Measurements from ENCODE around the gene SLC22A4.
A peak's percentile ranks its signal among the peaks of the same experiment; 100 is the strongest.

The SLC22A4 gene

GRCh38 chr5:132289097-132289496, 5.1 kb upstream of the SLC22A4 start:
- ChIA-PET POLR2A (no interaction called here), CTCF (interaction anchor here (0.8 kb wide), 1 partner anchor 51 kb away, joined by 3 read pairs; no protein-coding TSS in a partner anchor)
- H3K36me3 ChIP-seq (ENCODE audit: control insufficient read depth in 4 of 4, insufficient read depth in 4 of 4, low read length in 3 of 4), result no peaks in the 10 kb centered on the region
- H3K27ac ChIP-seq (ENCODE audit: insufficient read depth in 1 of 2, low read depth in 1 of 2, low read length in 2 of 2, poor library complexity in 1 of 2, severe bottlenecking in 2 of 2), result no peak overlapping the region
- peaks cover 0 to 2% (median 0%) of the 10 kb centered on the region in 5 experiments for H3K27me3 ChIP-seq (replicated peaks in 2 of 5; ENCODE audit: control insufficient read depth in 4 of 5, insufficient read depth in 5 of 5, low read length in 4 of 5)
- no peaks in the 10 kb centered on the region for H3K9me3 ChIP-seq (ENCODE audit: control extremely low read depth in 1 of 5, control insufficient read depth in 4 of 5, insufficient read depth in 2 of 5, low read depth in 1 of 5, low read length in 4 of 5)
- peaks cover 8 to 17% (median 15%) of the 10 kb centered on the region in 4 experiments for H3K4me1 ChIP-seq (ENCODE audit: control extremely low read depth in 1 of 4, control insufficient read depth in 4 of 4, insufficient read depth in 4 of 4, low read length in 3 of 4)
- 100% methylated on average over 2 of the region's 3 CpGs for WGBS (ENCODE audit: insufficient coverage)
- no peak for DNase-seq
- no peak overlapping the region for H3K4me3 ChIP-seq (ENCODE audit: control insufficient read depth in 1 of 7, extremely low read depth in 1 of 7, insufficient read depth in 4 of 7, low read depth in 2 of 7, low read length in 6 of 7)

- Histone ChIP-seq H3K36me3 (ENCODE audit: control insufficient read depth in 4 of 4, insufficient read depth in 4 of 4, low read length in 3 of 4) (no peaks in the 10 kb centered on the region), H3K4me3 (ENCODE audit: control insufficient read depth in 1 of 7, extremely low read depth in 1 of 7, insufficient read depth in 4 of 7, low read depth in 2 of 7, low read length in 6 of 7) (no peak overlapping the region), H3K27me3 (replicated peaks in 2 of 5; ENCODE audit: control insufficient read depth in 4 of 5, insufficient read depth in 5 of 5, low read length in 4 of 5) (peaks cover 0 to 2% (median 0%) of the 10 kb centered on the region in 5 experiments), H3K27ac (ENCODE audit: insufficient read depth in 1 of 2, low read depth in 1 of 2, low read length in 2 of 2, poor library complexity in 1 of 2, severe bottlenecking in 2 of 2) (no peak overlapping the region), H3K9me3 (ENCODE audit: control extremely low read depth in 1 of 5, control insufficient read depth in 4 of 5, insufficient read depth in 2 of 5, low read depth in 1 of 5, low read length in 4 of 5) (no peaks in the 10 kb centered on the region), H3K4me1 (ENCODE audit: control extremely low read depth in 1 of 4, control insufficient read depth in 4 of 4, insufficient read depth in 4 of 4, low read length in 3 of 4) (peaks cover 14 to 36% (median 33%) of the 10 kb centered on the region in 4 experiments)
- no peak for DNase-seq
- POLR2A ChIA-PET, result interaction anchor here (1.1 kb wide), 1 partner anchor 88 kb away, joined by 3 read pairs; no protein-coding TSS in a partner anchor
- CTCF ChIA-PET, result interaction anchor here (3.4 to 6.6 kb wide), 2 partner anchors 10 to 17 kb away, joined by 26 to 41 read pairs; no protein-coding TSS in a partner anchor
- 100% methylated on average over 1 of the region's 2 CpGs for WGBS (ENCODE audit: insufficient coverage)
Observed at GRCh38 chr5:132291026-132291425, 3.2 kb upstream of the SLC22A4 start.

DNA sequence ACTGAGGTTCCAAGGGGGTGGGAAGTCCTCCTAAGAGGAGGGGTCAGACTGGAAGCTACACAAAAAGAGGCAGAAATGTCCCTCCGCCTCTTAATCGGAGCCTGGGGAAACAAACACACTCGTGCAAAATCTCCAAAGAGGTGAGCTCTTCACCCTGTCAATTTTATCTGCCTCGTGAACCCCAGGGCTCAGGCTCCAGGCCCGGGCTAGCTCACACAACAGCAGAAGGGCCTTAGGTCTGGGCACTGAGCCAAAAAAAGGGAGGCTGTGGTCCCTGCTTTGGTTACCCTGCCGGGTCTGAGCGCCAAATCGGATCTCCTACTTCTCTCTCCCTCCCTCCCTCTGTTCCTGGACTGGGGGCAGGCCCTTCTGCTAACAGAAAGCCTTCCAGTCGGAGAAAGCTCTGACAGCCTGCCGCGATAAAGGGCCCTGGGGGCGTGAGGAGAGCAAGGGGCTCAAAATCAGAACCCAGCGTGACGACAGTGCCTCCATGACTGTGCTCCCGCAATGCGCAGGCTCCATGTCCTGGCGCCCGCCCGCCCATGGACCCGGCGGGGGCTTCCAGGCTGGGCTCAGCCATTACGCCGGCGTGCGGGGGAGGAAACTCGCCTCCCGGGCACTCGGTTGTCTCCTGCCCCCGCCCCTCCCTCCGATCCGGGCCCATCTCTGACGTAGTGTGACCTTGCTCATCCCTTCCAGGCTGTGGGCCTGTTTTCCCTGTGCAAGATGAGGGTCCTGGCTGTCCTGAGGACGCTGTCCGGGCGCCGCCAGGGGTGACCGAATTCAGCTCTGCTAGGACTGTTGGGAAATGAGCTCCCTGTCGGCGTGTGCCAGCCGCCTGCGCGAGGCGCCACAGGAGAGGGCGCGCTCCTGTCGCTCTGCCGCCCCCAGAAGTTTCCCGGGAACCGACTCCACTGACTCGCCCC, 865 bp upstream of the SLC22A4 start:
- H3K36me3 ChIP-seq (ENCODE audit: control insufficient read depth in 4 of 4, insufficient read depth in 4 of 4, low read length in 3 of 4), result no peaks in the 10 kb centered on the region
- peak; percentile 84 to 93 (median 93) for DNase-seq
- H3K4me1 ChIP-seq (ENCODE audit: control extremely low read depth in 1 of 4, control insufficient read depth in 4 of 4, insufficient read depth in 4 of 4, low read length in 3 of 4), result peaks cover 14 to 43% (median 36%) of the 10 kb centered on the region in 4 experiments
- no peaks in the 10 kb centered on the region for H3K9me3 ChIP-seq (ENCODE audit: control extremely low read depth in 1 of 5, control insufficient read depth in 4 of 5, insufficient read depth in 2 of 5, low read depth in 1 of 5, low read length in 4 of 5)
- peaks cover 0 to 2% (median 0%) of the 10 kb centered on the region in 5 experiments for H3K27me3 ChIP-seq (replicated peaks in 2 of 5; ENCODE audit: control insufficient read depth in 4 of 5, insufficient read depth in 5 of 5, low read length in 4 of 5)
- POLR2A ChIA-PET, result interaction anchor here (0.6 to 2.0 kb wide), 6 partner anchors 12 to 91 kb away, joined by 3 to 14 read pairs (median 3); partner anchors contain the start of gene SLC22A5
- peak overlapping the region; percentile 53 to 78 for H3K27ac ChIP-seq (ENCODE audit: insufficient read depth in 1 of 2, low read depth in 1 of 2, low read length in 2 of 2, poor library complexity in 1 of 2, severe bottlenecking in 2 of 2)
- CTCF ChIA-PET, result interaction anchor here (0.6 to 6.6 kb wide), 18 partner anchors 10 to 112 kb away, joined by 3 to 41 read pairs (median 5); partner anchors contain the start of gene SLC22A5
- peak overlapping the region; percentile 24 to 88 (median 68) for H3K4me3 ChIP-seq (ENCODE audit: control insufficient read depth in 1 of 7, extremely low read depth in 1 of 7, insufficient read depth in 4 of 7, low read depth in 2 of 7, low read length in 6 of 7)
- 3% methylated on average over 42 of the region's 50 CpGs for WGBS (ENCODE audit: insufficient coverage)

DNA sequence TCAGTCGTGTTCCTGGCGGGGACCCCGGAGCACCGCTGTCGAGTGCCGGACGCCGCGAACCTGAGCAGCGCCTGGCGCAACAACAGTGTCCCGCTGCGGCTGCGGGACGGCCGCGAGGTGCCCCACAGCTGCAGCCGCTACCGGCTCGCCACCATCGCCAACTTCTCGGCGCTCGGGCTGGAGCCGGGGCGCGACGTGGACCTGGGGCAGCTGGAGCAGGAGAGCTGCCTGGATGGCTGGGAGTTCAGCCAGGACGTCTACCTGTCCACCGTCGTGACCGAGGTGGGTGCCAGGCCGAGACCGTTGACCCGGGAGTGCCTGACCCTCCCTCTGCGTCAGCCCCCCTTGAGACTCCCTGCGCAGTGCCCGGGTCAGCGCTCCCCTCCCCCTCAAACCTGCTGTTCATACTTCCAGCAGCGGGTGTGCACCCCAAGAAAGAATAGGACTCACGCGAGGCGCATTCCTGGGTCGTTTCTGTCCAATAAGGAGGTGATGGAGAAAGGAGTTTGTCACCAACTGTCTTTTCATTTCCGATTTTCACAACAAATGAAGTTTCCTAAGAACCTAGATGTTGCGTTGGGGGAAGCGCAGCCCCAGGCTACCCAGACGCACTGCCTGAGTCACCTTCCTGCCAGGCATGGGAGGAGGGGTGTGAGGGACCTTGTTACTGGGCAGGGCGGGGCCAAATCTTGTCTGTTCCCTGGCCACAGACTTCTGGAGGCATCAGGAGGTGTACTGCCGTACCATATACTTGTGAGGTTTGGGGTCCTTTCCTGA, 722 bp downstream of the SLC22A4 start:
- Histone ChIP-seq H3K9me3 (ENCODE audit: control extremely low read depth in 1 of 5, control insufficient read depth in 4 of 5, insufficient read depth in 2 of 5, low read depth in 1 of 5, low read length in 4 of 5) (no peaks in the 10 kb centered on the region), H3K27ac (ENCODE audit: insufficient read depth in 1 of 2, low read depth in 1 of 2, low read length in 2 of 2, poor library complexity in 1 of 2, severe bottlenecking in 2 of 2) (peak overlapping the region in 1 of 2 experiments; percentile 78), H3K27me3 (replicated peaks in 2 of 5; ENCODE audit: control insufficient read depth in 4 of 5, insufficient read depth in 5 of 5, low read length in 4 of 5) (peaks cover 0 to 2% (median 0%) of the 10 kb centered on the region in 5 experiments), H3K4me1 (ENCODE audit: control extremely low read depth in 1 of 4, control insufficient read depth in 4 of 4, insufficient read depth in 4 of 4, low read length in 3 of 4) (peaks cover 14 to 46% (median 36%) of the 10 kb centered on the region in 4 experiments), H3K4me3 (ENCODE audit: control insufficient read depth in 1 of 7, extremely low read depth in 1 of 7, insufficient read depth in 4 of 7, low read depth in 2 of 7, low read length in 6 of 7) (peak overlapping the region; percentile 52 to 88 (median 68)), H3K36me3 (ENCODE audit: control insufficient read depth in 4 of 4, insufficient read depth in 4 of 4, low read length in 3 of 4) (no peaks in the 10 kb centered on the region)
- POLR2A ChIA-PET, result interaction anchor here (1.3 kb wide), 1 partner anchor 57 kb away, joined by 3 read pairs; no protein-coding TSS in a partner anchor
- CTCF ChIA-PET, result interaction anchor here (1.1 to 6.6 kb wide), 8 partner anchors 8 to 92 kb away, joined by 3 to 41 read pairs (median 6); no protein-coding TSS in a partner anchor
- 0% methylated on average over 27 of the region's 50 CpGs for WGBS (ENCODE audit: insufficient coverage)
- DNase-seq, result peak; percentile 87 to 96 (median 95)

DNA sequence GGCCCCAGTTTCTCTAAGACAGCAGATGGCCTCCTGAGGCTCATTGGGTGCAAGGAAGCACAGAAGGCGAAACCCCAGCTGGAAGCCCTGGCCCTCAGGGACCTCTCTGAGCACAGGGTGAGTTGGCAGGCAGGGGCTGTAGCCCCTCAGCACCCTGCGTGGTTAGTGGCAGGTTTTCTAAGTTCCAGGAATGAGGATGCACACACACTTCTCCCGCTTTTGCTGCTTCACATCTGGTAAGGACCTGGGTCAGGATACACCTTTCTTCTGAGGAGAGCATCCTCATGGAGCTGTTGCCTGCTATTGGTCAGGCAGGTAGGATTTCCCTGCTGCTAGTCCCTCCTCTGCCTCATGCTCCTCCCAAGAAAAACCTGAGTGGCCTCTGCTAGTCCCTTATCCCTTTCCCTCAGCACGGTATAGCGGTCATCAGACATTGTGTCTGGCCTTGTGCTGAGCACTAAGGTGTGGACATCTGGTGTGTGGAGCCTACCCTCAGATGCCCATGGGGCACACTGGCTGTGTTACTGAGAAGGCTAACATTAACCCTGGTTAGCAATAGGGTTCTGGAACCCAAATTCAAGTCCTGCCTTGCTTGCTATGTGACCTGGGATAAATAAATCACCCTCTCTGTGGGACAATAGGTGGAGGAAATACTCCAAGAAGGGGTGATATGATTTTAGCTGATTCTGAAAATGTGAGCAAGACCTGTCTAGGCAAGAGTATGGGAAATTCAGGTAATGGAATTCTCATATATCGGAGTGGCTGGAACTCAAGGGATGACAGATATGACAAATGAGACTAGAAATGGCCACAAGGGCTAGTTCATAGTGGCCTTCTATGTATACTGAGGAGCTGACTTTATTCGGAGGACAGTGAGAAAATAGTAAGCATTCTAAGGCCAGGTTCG, 1.6 kb downstream of the SLC22A4 start:
- Histone ChIP-seq H3K9me3 (ENCODE audit: control extremely low read depth in 1 of 5, control insufficient read depth in 4 of 5, insufficient read depth in 2 of 5, low read depth in 1 of 5, low read length in 4 of 5) (no peaks in the 10 kb centered on the region), H3K4me3 (ENCODE audit: control insufficient read depth in 1 of 7, extremely low read depth in 1 of 7, insufficient read depth in 4 of 7, low read depth in 2 of 7, low read length in 6 of 7) (peak overlapping the region in 6 of 7 experiments; percentile 67 to 88 (median 72)), H3K36me3 (ENCODE audit: control insufficient read depth in 4 of 4, insufficient read depth in 4 of 4, low read length in 3 of 4) (no peaks in the 10 kb centered on the region), H3K4me1 (ENCODE audit: control extremely low read depth in 1 of 4, control insufficient read depth in 4 of 4, insufficient read depth in 4 of 4, low read length in 3 of 4) (peaks cover 14 to 47% (median 36%) of the 10 kb centered on the region in 4 experiments), H3K27me3 (replicated peaks in 2 of 5; ENCODE audit: control insufficient read depth in 4 of 5, insufficient read depth in 5 of 5, low read length in 4 of 5) (peaks cover 0 to 2% (median 0%) of the 10 kb centered on the region in 5 experiments), H3K27ac (ENCODE audit: insufficient read depth in 1 of 2, low read depth in 1 of 2, low read length in 2 of 2, poor library complexity in 1 of 2, severe bottlenecking in 2 of 2) (peak overlapping the region in 1 of 2 experiments; percentile 78)
- ChIA-PET POLR2A (no interaction called here), CTCF (interaction anchor here (0.6 to 6.6 kb wide), 9 partner anchors 10 to 91 kb away, joined by 3 to 41 read pairs (median 4); no protein-coding TSS in a partner anchor)
- DNase-seq, result no peak
- WGBS (ENCODE audit: insufficient coverage), result 89% methylated on average over 8 of the region's 8 CpGs

Data from common myeloid progenitor, CD34-positive (primary cell).